Measurements from ENCODE around the gene IP6K3. TPM values are rescaled to one million over a fixed set of nuclear protein-coding genes. Genes with fewer than 3 reads are reported as not detected.

IP6K3 gene
- total RNA-seq, 2 donors from 2014 or later = 17.3 to 29.9 TPM

DNA sequence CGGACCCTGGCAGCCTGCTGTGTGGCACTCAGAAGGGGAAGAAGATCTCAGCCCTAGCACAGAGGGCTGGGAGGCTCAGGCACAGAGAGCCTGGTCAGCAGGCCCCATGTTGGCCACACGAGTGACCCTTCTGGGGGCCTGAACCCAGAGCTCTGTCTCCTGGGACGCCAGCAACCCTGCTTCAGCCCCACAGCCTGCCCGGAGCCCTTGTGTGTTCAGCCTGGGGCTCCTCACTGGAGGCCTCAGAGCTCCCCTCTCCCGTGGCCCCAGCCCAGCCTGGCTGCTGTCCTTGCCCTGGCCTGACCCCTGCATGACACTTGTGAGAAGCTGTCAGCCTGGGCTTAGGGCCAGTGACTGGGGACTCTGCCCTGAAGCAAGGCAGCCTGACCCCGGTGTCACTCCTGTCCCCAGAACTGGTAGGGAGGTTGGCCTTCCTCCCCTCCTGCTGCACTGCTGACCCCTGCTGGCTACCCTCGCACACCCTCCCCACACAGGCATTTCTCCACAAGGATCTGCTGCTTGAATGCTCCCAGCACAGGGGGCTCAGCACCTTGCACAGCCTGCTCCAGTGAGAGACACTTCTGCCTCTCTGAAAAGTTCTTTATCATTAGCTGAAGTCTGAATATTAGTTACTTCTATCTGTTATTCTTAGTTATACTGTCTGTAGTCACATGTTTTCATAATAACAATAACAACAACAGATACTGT lies 15.4 kb upstream of the IP6K3 start:
- H3K27ac ChIP-seq = peak overlapping the region; percentile 69 to 74

DNA sequence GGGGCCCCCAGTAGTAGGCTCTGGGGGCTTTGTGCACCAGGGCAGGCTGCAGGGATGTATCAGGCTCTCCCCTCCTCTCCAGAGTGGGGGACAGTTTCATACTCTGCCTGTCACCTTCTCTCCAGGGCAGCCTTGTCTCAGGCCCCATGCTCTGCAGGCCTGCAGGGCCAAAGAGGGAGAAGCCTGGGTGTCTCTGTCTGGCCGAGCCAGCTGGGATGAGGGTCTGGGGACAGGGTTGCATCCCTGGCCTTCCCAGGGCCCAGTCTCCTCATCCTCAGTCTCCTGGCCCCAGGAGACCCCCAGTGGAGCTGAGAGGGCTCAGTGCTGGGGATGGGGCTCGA lies 14.8 kb upstream of the IP6K3 start:
- no peak for DNase-seq (ENCODE audit: low spot score)

More for the DNA sequence above, 15.4 kb upstream of the IP6K3 start:
- TF ChIP-seq, protein P1, sequence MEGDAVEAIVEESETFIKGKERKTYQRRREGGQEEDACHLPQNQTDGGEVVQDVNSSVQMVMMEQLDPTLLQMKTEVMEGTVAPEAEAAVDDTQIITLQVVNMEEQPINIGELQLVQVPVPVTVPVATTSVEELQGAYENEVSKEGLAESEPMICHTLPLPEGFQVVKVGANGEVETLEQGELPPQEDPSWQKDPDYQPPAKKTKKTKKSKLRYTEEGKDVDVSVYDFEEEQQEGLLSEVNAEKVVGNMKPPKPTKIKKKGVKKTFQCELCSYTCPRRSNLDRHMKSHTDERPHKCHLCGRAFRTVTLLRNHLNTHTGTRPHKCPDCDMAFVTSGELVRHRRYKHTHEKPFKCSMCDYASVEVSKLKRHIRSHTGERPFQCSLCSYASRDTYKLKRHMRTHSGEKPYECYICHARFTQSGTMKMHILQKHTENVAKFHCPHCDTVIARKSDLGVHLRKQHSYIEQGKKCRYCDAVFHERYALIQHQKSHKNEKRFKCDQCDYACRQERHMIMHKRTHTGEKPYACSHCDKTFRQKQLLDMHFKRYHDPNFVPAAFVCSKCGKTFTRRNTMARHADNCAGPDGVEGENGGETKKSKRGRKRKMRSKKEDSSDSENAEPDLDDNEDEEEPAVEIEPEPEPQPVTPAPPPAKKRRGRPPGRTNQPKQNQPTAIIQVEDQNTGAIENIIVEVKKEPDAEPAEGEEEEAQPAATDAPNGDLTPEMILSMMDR (IDR thresholded peaks at IDR 0.05) = peak; percentile 20 to 83
- no peaks in the 10 kb centered on the region for H3K36me3 ChIP-seq
- H3K4me3 ChIP-seq = no peak overlapping the region
- DNase-seq (ENCODE audit: low spot score) = no peak
- no peaks in the 10 kb centered on the region for H3K9me3 ChIP-seq
- H3K27me3 ChIP-seq = no peaks in the 10 kb centered on the region
- peaks cover 0 to 22% of the 10 kb centered on the region in 2 donors for H3K4me1 ChIP-seq

DNA sequence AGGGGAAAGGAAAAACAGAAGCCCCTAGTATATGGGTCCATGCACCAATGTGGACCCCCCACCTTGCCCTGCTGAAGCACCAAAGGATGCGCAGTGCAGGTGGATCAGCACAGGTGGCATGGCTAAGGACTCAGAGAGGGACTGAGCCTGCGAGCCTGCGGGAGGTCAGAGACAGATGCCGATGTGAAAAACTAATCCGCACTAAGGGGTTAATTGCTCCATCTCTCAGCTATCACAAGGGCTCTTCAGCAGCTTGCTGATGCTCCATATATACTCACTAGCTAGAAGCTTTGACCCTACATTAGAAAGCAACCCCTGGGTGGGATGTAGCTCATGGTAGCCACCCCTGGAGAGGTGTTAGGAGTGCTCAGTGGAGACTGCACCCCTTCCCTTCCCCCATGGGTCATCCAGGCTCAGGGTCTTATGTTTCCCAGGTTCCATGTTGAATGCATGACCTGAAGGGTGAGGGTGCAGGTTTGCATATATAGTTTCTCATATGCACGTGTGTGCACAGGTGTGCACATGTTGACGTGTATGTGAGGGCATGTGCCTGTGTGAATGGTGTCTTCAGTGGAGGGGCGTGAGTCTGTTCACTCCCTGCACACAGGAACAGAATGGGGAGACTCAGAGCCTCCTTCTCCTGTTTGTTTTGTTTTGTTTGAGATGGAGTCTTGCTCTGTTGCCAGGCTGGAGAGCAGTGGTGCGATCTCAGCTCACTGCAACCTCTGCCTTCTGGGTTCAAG lies 13.4 kb upstream of the IP6K3 start:
- Histone ChIP-seq H3K4me3 (no peak overlapping the region), H3K27ac (no peak overlapping the region), H3K4me1 (peaks cover 0 to 22% of the 10 kb centered on the region in 2 donors), H3K27me3 (no peaks in the 10 kb centered on the region), H3K36me3 (no peaks in the 10 kb centered on the region), H3K9me3 (no peaks in the 10 kb centered on the region)
- DNase-seq (ENCODE audit: low spot score) = no peak
- TF ChIP-seq, protein P1 (IDR thresholded peaks at IDR 0.05) = no peak

More for the DNA sequence above, 14.8 kb upstream of the IP6K3 start:
- Histone ChIP-seq H3K9me3 (no peaks in the 10 kb centered on the region), H3K27ac (peak overlapping the region; percentile 69 to 74), H3K36me3 (no peaks in the 10 kb centered on the region), H3K27me3 (no peaks in the 10 kb centered on the region), H3K4me3 (no peak overlapping the region), H3K4me1 (peaks cover 0 to 22% of the 10 kb centered on the region in 2 donors)
- TF ChIP-seq, protein P1 (IDR thresholded peaks at IDR 0.05) = no peak

DNA sequence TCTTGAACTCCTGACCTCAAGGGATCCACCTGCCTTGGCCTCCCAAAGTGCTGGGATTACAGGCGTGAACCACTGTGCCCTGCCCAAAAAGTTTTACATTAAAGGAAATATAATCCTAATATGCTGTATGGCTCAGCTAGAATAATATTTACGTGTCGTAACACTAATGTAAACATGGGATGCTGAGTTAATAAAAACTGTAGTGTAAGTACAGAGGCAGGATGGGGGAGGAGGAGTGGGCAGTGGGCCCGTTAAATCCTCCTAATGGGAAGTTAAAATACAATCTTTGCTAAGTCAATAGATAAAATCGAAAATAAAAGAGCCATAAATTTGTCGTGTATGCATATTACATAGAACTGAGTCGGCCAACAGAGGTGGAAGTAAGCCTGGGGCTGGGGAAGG lies 12.1 kb upstream of the IP6K3 start:
- H3K4me1 ChIP-seq = peaks cover 0 to 22% of the 10 kb centered on the region in 2 donors
- no peaks in the 10 kb centered on the region for H3K36me3 ChIP-seq
- H3K27me3 ChIP-seq = no peaks in the 10 kb centered on the region
- no peak for DNase-seq (ENCODE audit: low spot score)
- TF ChIP-seq, protein P1 (IDR thresholded peaks at IDR 0.05) = no peak
- H3K27ac ChIP-seq = no peak overlapping the region
- H3K4me3 ChIP-seq = no peak overlapping the region
- no peaks in the 10 kb centered on the region for H3K9me3 ChIP-seq

DNA sequence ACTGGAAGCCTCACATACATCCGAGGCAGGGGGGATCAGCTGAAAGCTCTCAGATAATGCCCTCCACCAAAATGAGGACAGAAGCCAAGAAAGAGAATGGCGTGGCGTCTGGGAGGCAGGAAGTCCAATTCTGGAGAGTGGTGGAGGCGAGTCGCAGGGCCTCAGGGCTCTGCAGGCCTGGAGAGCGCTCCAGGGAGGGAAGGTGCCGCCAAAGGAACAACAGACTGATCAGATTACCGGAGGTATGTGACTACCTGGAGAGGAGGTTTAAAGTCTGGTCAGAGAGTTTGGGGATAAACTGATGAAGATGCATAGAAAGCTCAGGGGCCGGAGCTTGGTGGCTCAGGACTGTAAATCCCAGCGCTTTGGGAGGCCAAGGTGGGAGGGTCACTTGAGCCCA lies 11.2 kb upstream of the IP6K3 start:
- H3K4me3 ChIP-seq = no peak overlapping the region
- no peak overlapping the region for H3K27ac ChIP-seq
- TF ChIP-seq, protein P1 (IDR thresholded peaks at IDR 0.05) = no peak
- DNase-seq (ENCODE audit: low spot score) = no peak
- peaks cover 0 to 22% of the 10 kb centered on the region in 2 donors for H3K4me1 ChIP-seq
- no peaks in the 10 kb centered on the region for H3K27me3 ChIP-seq
- no peaks in the 10 kb centered on the region for H3K9me3 ChIP-seq
- no peaks in the 10 kb centered on the region for H3K36me3 ChIP-seq

Measured in right atrium auricular region (tissue), 2 donors.